Adipose tissue (tissue), 3 donors: ENCODE measurements around the gene SULT2A1. TPM values are rescaled to one million over a fixed set of nuclear protein-coding genes. Genes with fewer than 3 reads are reported as not detected.
"Not testable (repeated sequence)": the region's sequence is repeated elsewhere in the genome, so short reads cannot be mapped to it uniquely, and the experiment has no call there.

Experiments
- H3K27ac ChIP-seq: one replicate; pipeline ENCODE4 v1.5.1; 2013; ENCODE audit warnings: low read depth, low read length
- WGBS, 3 donors: extraction: QIAGEN DNeasy Blood & Tissue Kit; methylation state at CpG; one replicate each; pipeline ENCODE4 v1.1.7; 2013; 5-methylcytosine and 5-hydroxymethylcytosine counted together
- polyA plus RNA-seq, 3 donors: library from polyadenylated mRNA; stranded (reverse); fragments of 200-250 nt; gene quantifications; one replicate each; pipeline ENCODE4 v1.2.3, GENCODE V29; 2013
- donor health status: healthy with polysubstance abuse.
- donor health status: Bipolar disorder and iron deficiency.
- donor health status: healthy.

SULT2A1 gene
- 1 to 10 TPM in 1 of 3 donors, not detected in 2; 1.4 TPM for polyA plus RNA-seq

- 37 to 74% (median 72%) methylated on average over 12 of the region's 12 CpGs for WGBS, 3 donors
- no peak within 1 kb of the TSS for H3K27ac ChIP-seq
Measured at GRCh38 chr19:47886010-47886559, at the start of gene SULT2A1. TSS of gene SULT2A1 (minus strand) at chr19:47886315. CDS start at chr19:47886257, 58 bp downstream.

- H3K27ac ChIP-seq: not testable (repeated sequence)
- WGBS, 3 donors: 75% methylated on average over 12 of the region's 20 CpGs; no CpG with 5 or more reads in 2 of the 3 donors
Measured at GRCh38 chr19:47928581-47928980, 42.5 kb upstream of the SULT2A1 start.

- H3K27ac ChIP-seq: not testable (repeated sequence)
- WGBS, 3 donors: 1% methylated on average over 10 of the region's 15 CpGs
Measured at GRCh38 chr19:47920107-47920506, 34.0 kb upstream of the SULT2A1 start.

GRCh38 chr19:47910191-47910590 lies 24.1 kb upstream of the SULT2A1 start:
- H3K27ac ChIP-seq: not testable (repeated sequence)
- 75 to 98% (median 94%) methylated on average over 1 of the region's 2 CpGs for WGBS, 3 donors

- WGBS, 3 donors: 0 to 3% (median 0%) methylated on average over 5 to 10 of the region's 14 CpGs
- H3K27ac ChIP-seq: not testable (repeated sequence)
Measured at GRCh38 chr19:47909350-47909749, 23.2 kb upstream of the SULT2A1 start.

DNA sequence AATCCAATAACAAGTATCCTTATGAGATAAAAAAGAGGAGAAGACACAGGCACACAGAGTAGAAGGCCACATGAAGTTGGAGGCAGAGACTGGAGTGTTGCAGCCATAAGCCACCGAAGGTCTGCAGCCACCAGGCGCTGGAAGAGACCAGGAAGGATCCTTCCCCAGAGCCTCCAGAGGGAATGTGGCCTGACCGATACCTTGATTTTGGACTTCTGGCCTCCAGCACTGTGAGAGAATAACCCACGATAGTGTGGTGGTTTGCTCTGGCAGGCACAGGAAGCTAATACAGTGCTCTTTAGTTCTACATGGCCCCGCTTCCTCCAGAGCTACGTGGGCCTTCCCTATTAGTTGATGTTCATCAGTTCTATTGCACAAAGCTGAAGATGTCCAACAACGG lies 15.3 kb upstream of the SULT2A1 start:
- no peak overlapping the region for H3K27ac ChIP-seq
- WGBS, 3 donors: 75 to 83% (median 77%) methylated on average over 7 of the region's 7 CpGs

- 89 to 95% (median 93%) methylated on average over 8 of the region's 8 CpGs for WGBS, 3 donors
Measured at GRCh38 chr19:47899335-47899734, 13.2 kb upstream of the SULT2A1 start.

DNA sequence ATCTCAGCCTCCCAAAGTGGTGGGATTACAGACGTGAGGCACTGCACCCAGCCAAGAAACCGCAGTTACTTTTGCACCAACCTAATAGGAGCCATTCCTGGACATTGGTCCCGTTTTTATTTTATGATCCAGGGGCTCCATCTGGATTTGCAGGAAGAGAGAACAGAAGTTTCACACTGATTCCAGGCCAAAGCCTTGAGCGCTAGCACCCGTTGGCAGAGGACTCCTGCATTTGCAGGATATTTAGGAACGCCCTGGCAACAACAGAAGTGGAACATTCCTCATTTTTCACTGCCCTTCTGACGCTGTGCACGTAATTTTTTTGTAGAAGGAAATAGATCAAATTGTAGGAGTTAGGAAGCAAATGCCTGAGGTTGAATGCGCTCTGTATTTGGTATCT lies 11.7 kb upstream of the SULT2A1 start:
- H3K27ac ChIP-seq: no peak overlapping the region
- 55 to 67% (median 64%) methylated on average over 9 of the region's 9 CpGs for WGBS, 3 donors

More at GRCh38 chr19:47899335-47899734, 13.2 kb upstream of the SULT2A1 start:
- no peak overlapping the region for H3K27ac ChIP-seq

- no peak overlapping the region for H3K27ac ChIP-seq
- WGBS, 3 donors: 67 to 92% (median 88%) methylated on average over 5 of the region's 5 CpGs
Measured at GRCh38 chr19:47896773-47897172, 10.7 kb upstream of the SULT2A1 start.

GRCh38 chr19:47896019-47896418 lies 9.9 kb upstream of the SULT2A1 start:
- 63 to 98% (median 96%) methylated on average over 4 of the region's 4 CpGs for WGBS, 3 donors
- H3K27ac ChIP-seq: no peak overlapping the region

DNA sequence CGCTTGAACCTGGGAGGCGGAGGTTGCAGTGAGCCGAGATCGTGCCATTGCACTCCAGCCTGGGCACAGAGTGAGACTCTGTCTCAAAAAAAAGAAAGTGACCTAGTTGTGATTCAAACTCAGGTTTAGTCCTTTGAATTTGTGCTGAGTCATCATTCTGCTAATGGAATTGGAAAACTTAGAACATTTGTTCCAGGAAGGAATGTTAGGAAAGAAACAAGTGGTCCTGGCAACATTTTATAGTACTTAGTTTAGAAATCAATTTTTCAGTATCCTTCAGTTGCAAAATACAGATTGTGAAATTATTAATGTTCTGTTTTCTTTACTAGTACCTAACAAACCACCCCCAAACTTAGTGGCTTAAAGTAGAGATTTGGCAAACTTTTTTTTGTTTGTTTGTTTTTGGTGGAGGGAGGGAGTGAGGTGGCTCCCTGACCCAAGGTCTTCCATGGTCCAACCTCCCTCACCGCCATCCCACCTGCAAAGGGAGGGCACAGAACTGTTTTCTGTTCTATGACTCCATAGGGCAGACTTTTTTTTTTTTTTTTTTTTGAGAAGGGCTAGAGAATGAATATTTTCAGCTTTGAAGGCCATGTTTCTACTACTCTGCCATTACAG lies 9.2 kb upstream of the SULT2A1 start:
- 90 to 93% (median 91%) methylated on average over 5 of the region's 5 CpGs for WGBS, 3 donors

DNA sequence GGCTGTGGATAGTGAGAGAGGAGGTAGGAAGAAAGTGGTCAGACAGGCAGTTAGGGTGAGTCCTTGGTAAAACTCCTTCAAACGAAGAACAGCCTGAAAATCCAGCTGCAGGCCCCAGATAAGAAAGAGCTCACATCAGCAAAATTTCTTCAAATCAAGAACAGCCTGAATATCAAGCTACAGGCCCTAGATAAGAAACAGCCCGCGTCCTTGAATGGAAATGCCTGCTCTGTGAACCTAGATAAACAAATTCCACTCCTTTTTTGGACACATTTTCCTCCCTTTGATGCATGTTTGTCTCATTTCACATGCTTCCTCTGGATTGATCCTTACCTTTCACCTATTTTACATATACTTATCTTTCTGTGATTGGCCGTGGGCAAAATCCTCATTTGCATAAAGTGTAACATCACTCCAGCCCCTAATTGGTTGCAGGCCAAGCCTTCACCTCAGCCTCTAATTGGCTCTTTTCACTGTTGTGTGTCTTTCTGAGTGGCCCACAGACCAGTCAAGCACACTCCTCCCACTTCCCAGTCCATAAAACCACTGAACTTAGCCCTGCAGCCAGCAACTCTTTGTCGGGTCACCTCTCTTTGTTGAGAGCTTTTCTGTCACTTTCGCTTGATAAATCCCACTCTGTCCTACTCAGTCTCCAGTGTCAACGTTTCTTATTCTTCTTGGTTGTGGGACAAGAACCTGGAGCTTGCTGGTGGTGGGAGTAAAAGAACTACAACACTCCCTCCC lies 6.0 kb upstream of the SULT2A1 start:
- no peak overlapping the region for H3K27ac ChIP-seq

More for the DNA sequence above, 9.2 kb upstream of the SULT2A1 start:
- H3K27ac ChIP-seq: no peak overlapping the region

GRCh38 chr19:47891622-47891922 lies 5.5 kb upstream of the SULT2A1 start:
- H3K27ac ChIP-seq: no peak overlapping the region
- 59 to 77% (median 60%) methylated on average over 2 of the region's 2 CpGs for WGBS, 3 donors

More for the DNA sequence above, 6.0 kb upstream of the SULT2A1 start:
- whole genome bisulfite sequencing, 3 donors: 41 to 57% (median 52%) methylated on average over 7 of the region's 7 CpGs

DNA sequence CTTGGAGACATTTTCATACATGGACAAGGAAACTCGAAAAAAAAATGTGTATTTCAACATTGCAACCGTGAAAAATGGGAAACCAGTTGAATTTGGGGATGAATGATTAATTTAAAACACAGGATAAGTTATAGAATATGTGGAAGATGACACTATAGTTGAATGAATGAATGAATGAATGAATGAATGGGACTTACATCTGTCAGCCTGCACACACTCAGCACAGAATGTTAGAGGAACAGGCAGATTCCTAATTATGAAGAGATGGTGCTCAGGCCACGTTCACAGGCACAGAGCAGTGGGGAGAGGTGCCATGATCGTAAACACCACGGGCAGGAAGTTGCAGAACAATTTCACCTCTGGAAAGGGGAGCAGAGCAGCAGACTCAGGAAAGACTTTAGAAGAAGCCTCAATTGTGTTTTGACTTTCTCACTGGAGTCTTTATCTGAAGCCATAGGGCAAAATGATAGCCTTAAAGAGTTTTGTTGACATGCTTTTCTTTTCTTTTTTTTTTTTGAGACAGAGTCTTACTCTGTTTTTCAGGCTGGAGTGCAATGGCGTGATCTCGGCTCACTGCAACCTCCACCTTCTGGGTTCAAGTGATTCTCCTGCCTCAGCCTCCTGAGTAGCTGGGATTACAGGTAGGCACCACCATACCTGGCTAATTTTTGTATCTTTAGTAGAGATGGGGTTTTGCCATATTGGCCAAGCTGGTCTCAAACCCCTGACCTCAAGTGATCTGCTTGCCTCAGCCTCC lies 4.9 kb upstream of the SULT2A1 start:
- WGBS, 3 donors: 63 to 82% (median 68%) methylated on average over 7 of the region's 7 CpGs
- no peak overlapping the region for H3K27ac ChIP-seq

DNA sequence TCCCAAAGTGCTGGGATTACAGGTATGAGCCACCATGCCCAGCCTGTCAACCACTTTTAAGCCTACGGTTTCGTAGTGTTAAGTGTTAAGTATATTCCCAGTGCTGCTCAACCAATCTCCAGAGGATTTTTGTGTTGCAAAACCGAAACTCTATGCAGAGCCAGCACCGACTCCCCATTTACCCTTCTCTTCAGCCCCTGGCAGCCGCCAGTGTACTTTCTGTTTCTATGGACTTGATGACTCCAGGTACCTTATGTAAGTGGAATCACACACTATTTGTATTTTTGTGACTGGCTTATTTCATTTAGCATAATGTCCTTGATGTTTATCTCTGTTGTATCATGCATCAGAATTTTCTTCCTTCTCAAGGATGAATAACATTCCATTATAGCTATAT lies 1.1 kb downstream of the SULT2A1 start:
- H3K27ac ChIP-seq: no peak overlapping the region
- 59 to 73% (median 72%) methylated on average over 5 of the region's 5 CpGs for WGBS, 3 donors

GRCh38 chr19:47882890-47883289 lies 3.2 kb downstream of the SULT2A1 start:
- WGBS, 3 donors: 48 to 75% (median 64%) methylated on average over 3 of the region's 3 CpGs
- H3K27ac ChIP-seq: no peak overlapping the region

GRCh38 chr19:47881757-47882156 lies 4.4 kb downstream of the SULT2A1 start:
- WGBS, 3 donors: 63 to 73% (median 72%) methylated on average over 5 of the region's 5 CpGs
- H3K27ac ChIP-seq: no peak overlapping the region

- WGBS, 3 donors: 60 to 75% (median 61%) methylated on average over 3 to 4 of the region's 4 CpGs
Measured at GRCh38 chr19:47879385-47879784, 6.7 kb downstream of the SULT2A1 start.

DNA sequence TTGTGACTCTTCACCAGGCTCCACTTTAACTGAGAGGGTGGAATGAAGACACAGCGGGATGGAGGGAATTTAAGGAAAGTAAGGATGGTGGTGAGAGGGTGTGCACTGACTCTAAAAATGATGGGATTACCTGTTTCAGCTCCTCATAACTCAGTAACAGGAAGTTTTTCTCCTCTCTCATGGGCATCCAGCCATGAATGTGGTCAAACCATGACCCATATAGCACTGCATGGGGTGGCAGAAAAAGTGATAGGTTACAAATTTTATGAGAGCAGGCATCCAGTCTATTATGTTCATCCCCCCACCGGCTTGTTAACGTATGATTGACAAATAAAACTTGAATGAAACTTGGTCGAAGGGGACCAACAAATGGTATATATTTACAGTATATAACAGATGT lies 7.2 kb downstream of the SULT2A1 start:
- 70 to 93% (median 92%) methylated on average over 4 of the region's 4 CpGs for WGBS, 3 donors
- no peak overlapping the region for H3K27ac ChIP-seq

More at GRCh38 chr19:47879385-47879784, 6.7 kb downstream of the SULT2A1 start:
- H3K27ac ChIP-seq: not testable (repeated sequence)
